Activated T-cell treated with anti-CD3 and anti-CD28 coated beads, Interleukin-2, amount 50 U/mL, for 48 hours (primary cell): Measurements from ENCODE around the gene CXorf58.
"Not testable (repeated sequence)": the region's sequence is repeated elsewhere in the genome, so short reads cannot be mapped to it uniquely, and the experiment has no call there.

ENCODE experiments used
- DNase-seq, 2 experiments: peaks; one replicate each; pipeline ENCODE4 v3.0.0-alpha.2; 2020

CXorf58 gene

DNA sequence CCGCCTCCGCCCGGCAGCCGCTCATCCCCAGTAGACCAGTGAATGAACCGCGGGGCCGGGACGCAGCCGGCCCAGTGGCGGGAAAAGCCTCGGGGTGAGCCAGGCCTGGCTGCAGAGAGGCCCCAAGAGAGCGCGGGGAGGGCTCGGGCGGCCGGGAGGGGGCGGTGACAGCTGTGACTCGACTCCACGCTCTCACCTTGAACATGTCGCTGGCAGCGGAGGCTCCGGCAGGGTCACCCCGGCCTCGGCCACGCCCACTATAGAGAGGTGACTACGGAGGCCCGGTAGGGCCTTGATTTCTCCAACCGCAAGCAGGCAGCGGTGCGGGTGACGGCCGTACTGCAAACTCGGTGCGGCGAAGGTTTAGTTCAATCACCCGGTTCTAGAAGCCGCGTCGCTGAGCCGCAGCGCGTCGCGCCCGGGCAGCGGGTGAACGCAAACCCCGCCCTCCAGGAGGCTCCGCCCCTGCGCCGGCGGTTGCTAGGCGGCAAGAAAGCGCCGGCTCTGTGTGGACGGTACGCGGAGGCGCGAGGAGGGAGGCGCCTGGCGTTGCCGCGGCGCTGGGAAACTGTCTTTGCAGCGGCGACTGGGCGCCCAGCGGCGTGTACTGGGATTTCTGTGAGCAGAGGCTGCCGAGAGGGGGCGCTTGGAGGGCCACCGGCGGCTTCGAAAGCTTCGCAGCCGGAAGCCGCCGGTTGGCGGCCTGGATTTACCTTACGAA lies at the start of gene CXorf58, which contains the start of gene APOO:
TSS of gene CXorf58 (plus strand) at position 509 of the 721 bp plus-strand sequence. CDS start 2,297 bp downstream, outside the sequence.
TSS of gene APOO (minus strand) at position 441 of the 721 bp plus-strand sequence. CDS start at position 205, 236 bp downstream.
- peak; percentile 90 to 93 for DNase-seq

DNA sequence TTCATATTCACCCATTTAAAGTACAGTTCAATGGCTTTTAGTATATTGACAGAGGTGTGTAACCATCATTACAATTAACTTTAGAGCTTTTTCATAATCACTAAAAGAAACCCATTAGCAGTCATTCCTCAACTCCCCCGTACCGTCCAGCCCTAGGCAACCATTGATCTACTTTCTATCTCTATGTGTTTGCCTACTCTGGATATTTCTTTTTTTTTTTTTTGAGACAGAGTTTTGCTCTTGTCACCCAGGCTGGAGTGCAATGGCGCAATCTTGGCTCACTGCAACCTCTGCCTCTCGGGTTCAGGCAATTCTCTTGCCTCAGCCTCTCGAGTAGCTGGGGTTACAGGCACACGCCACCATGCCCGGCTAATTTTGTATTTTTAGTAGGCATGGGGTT lies 48.6 kb upstream of the CXorf58 start:
- DNase-seq, result not testable (repeated sequence)

DNA sequence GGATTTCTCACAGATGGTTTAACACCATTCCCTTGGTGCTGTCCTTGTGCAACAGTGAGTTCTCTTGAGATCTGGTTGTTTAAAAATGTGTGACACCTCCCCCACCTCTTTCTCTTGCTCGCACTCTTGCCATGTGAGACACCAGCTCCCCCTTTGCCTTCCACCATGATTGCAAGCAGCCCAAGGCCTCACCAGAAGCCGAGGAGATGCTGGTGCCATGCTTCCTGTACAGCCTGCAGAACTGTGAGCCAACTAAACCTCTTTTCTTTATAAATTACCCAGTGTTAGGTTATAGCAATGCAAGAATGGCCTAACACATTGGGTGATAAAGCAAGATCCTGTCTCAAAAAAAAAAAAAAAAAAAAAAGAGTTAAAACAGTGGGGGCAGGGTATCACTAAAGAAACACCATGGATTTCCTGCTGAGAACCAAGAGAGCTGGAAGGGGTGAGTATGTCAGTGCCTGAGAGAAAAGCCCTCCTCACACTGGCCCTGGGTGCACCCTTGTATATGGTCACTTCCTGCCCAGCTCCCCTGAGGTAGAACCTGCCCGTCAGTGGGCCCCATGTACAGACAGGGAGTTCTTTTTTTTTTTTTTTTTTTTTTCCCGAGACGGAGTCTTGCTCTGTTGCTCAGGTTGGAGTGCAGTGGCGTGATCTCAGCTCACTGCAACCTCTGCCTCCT lies 46.5 kb upstream of the CXorf58 start:
- no peak for DNase-seq

DNA sequence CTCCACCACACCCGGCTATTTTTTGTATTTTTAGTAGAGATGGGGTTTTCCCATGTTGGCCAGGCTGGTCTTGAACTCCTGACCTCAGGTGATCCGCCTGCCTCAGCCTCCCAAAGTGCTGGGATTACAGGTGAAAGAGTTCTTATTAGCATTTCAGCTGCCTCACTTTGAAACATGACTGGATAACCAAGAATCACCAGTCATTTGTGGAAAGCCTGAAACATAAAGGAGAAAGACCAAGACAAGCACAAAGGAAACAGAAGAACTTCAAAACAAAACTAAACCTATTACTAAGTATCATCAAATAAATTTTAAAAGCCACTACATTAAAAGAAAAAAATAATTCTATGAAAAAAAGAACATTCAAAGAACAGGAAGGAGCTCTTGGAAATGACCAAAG lies 45.9 kb upstream of the CXorf58 start:
- DNase-seq, result not testable (repeated sequence)

- DNase-seq, result no peak
Measured at GRCh38 chrX:23864742-23865326, 43.0 kb upstream of the CXorf58 start.

DNA sequence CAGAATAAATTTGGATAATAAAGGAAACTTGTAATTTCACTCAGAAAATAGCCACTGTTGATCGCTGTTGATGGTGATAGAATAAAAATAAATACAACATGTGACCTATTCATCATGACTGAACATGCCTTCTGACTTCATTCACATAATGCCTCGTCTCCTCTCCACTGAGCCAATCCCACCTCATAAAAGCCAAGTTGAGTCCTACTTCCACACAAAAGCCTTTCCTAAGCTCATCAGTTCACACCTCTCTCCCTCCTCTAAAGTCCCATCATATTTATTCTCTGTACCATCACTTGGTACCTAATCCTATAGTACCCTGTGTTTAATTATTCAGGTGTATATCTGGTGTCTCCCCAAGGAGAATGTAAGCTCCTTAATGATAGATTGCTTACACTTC lies 37.8 kb upstream of the CXorf58 start:
- DNase-seq, result no peak

DNA sequence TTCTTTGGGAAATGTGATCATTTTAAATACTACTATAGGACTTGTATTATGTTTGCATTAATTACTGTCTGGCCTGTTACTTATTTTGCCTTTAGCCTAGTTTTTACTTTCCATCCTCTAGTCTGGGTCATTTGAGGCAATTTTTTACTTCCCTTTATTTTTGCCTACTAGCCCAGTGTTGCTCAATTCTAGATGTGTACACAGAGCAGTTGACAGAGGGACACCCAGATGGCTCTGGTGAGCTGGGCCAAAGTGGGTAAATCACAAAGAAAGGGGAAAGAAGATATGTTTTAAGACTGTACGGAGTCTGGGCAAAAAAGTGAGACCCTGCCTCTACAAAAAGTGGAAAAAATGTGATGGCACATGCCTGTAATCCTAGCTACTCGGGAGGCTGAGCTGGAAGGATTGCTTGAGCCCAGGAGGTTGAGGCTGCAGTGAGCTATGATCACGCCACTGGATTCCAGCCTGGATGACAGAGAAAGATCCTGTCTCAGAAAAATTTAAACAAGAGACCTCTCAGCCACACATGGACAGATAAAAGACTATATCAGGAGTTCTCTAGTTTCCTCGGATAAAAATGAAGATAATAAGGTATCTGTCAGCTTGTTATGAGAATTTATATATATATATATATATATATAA lies 35.8 kb upstream of the CXorf58 start:
- no peak for DNase-seq

GRCh38 chrX:23879380-23880090 lies 28.3 kb upstream of the CXorf58 start:
- no peak for DNase-seq

DNA sequence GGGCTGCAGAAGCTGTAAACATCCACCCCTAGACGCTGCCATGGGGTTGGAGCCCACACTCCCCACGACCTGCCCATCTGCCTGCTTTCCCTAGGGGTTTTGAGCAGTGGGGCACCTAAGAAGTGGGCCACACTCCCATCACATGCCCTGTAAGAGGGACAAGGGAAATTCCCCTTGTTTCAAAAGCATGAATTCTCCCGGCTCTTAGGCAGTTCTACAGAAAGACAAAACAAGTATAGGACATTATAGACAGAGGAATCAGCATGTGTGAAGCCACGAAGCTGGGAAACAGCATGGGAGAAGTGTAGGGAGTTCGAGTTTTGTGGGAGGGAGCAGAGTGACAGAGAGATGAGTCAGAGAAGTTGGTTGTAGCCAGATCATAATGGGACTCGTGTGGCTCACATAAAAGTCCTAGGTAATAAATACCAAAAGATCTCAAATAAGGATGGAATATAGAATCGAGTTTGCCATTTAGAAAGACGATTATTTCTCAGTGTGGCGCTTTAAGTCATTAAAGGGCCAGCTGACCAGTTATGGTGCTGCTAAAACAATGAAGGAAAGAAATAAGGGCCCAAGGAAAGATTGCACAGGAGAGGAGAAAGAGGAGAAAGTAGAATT lies 24.0 kb upstream of the CXorf58 start:
- DNase-seq, result peak; percentile 22 to 28

- DNase-seq, result no peak
Measured at GRCh38 chrX:23884427-23885024, 23.3 kb upstream of the CXorf58 start.

GRCh38 chrX:23885803-23886202 lies 22.0 kb upstream of the CXorf58 start:
- no peak for DNase-seq

- DNase-seq, result no peak
Measured at GRCh38 chrX:23887451-23887850, 20.4 kb upstream of the CXorf58 start.

DNA sequence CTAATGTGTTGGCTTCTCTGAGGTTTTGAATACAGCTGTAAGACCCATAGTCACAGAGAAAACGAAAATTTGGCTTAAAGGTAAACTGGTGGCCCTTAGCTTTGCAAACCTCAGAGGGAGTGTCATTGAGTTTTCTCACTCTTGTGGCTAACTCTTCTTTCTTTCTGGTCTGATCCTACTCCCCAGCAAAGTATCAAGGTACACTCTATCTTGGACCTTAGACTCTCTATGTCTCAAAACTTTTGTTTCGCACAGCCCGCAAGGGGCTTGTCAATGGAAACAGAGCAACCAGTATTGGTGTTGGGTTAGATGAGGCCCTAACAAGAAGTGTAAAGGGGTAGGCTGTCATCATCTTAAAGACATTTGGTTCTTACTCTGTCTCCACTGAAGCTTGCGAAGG lies 19.9 kb upstream of the CXorf58 start:
- no peak for DNase-seq

- no peak for DNase-seq
Measured at GRCh38 chrX:23888887-23889501, 18.8 kb upstream of the CXorf58 start.

GRCh38 chrX:23890933-23891332 lies 16.9 kb upstream of the CXorf58 start:
- DNase-seq, result no peak

GRCh38 chrX:23894993-23895392 lies 12.8 kb upstream of the CXorf58 start:
- DNase-seq, result not testable (repeated sequence)

DNA sequence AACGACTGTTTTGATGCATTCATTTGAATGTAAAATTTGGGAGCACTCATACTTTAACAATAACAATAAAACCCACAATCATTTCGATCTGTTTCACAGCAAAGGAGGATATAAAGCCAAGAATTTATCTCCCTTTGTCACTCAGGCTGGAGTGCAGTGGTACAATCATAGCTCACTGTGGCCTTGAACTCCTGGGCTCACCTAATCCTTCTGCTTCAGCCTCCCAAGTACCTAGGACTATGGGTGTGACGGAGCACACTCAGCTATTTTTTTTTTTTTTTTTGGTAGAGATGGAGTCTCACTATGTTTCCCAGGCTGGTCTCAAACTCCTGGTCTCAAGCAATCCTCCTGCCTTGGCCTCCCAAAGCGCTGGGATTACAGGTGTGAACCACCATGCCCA lies 11.3 kb upstream of the CXorf58 start:
- not testable (repeated sequence) for DNase-seq

- DNase-seq, result no peak
Measured at GRCh38 chrX:23896981-23897380, 10.8 kb upstream of the CXorf58 start.

GRCh38 chrX:23898412-23898959 lies 9.3 kb upstream of the CXorf58 start:
- DNase-seq, result no peak

- DNase-seq, result no peak
Measured at GRCh38 chrX:23900220-23900797, 7.5 kb upstream of the CXorf58 start.

DNA sequence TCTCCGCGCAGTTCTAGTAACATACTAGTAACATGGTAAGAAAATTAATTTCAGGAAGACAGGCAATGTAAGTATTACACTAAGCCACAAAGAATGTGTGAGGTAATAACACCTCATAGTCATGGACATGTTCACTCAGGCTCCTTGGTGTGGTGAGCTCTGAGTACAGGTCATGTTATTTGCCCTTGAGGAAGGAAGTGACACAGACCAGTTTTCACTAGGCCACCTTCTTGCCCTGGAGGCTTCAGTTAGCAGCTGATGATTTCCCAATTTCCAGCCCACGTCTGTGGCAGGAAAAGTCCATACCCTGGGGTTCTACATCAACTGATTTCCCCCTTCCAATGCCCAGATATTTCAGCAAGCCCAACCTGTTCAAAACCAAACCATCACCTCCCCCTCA lies 6.7 kb upstream of the CXorf58 start:
- no peak for DNase-seq
